IMR-90 (cell line): ENCODE results near the gene PLXNA4. TPM values are rescaled to one million over a fixed set of nuclear protein-coding genes. Genes with fewer than 3 reads are reported as not detected.

Experiments used
- ATAC-seq: fragments of 200-7000 bp; cut with Tn5 transposase; 2 replicates; pipeline ENCODE4 v1.9.1; 2020; ENCODE audit warnings: low read depth, mild to moderate bottlenecking, moderate library complexity
- BruUV-seq: library from RNA; stranded (reverse); fragments of 400-500 nt; replicated peaks from 2 replicates; lab custom pipeline; 2021; lab: Mats Ljungman, UMichigan
- CTCF ChIA-PET: fragments of 300-600 bp; formaldehyde crosslinking; extraction: SDS; loops from one replicate; lab custom pipeline; 2021; ENCODE audit warnings: antibody characterized with exemption; lab: Yijun Ruan, JAX
- POLR2A ChIA-PET: fragments of 300-600 bp; sonication (Branson Sonifier 250); formaldehyde crosslinking; loops from one replicate; lab custom pipeline; 2022; ENCODE audit warnings: antibody characterized with exemption; ENCODE audit not compliant: unreplicated experiment; lab: Charles Lee
- DNase-seq: peaks from one replicate; pipeline ENCODE4 v3.0.0; 2013
- H2AFZ ChIP-seq: replicated peaks from 2 replicates; pipeline ENCODE3; 2013; ENCODE audit warnings: low read length, mild to moderate bottlenecking; ENCODE audit not compliant: poor library complexity
- H2AK5ac ChIP-seq: 2 replicates; pipeline ENCODE4 v1.6.1; 2013; ENCODE audit warnings: low read depth, low read length, inconsistent platforms
- H2AK9ac ChIP-seq: replicated peaks from 2 replicates; pipeline ENCODE3; 2013; ENCODE audit warnings: mild to moderate bottlenecking, low read depth, low read length, moderate library complexity; ENCODE audit not compliant: poor library complexity
- H2BK120ac ChIP-seq: 2 replicates; pipeline ENCODE4 v1.6.1; 2013; ENCODE audit warnings: low read depth, low read length, inconsistent platforms
- H2BK15ac ChIP-seq: 3 replicates; pipeline ENCODE4 v1.6.1; 2013; ENCODE audit warnings: low read depth, low read length, inconsistent platforms
- H2BK20ac ChIP-seq: 2 replicates; pipeline ENCODE4 v1.6.1; 2013; ENCODE audit warnings: low read depth, mild to moderate bottlenecking, inconsistent platforms, low read length, moderate library complexity
- H2BK5ac ChIP-seq: 2 replicates; pipeline ENCODE4 v1.6.1; 2013; ENCODE audit warnings: mild to moderate bottlenecking, low read depth, low read length, inconsistent platforms; ENCODE audit not compliant: poor library complexity, severe bottlenecking
- H3K14ac ChIP-seq: replicated peaks from 2 replicates; pipeline ENCODE4 v1.6.1; 2013; ENCODE audit warnings: low read depth, low read length, inconsistent platforms
- H3K18ac ChIP-seq: 2 replicates; pipeline ENCODE4 v1.6.1; 2013; ENCODE audit warnings: low read depth, low read length, control low read depth
- H3K23ac ChIP-seq: 2 replicates; pipeline ENCODE4 v1.6.1; 2013; ENCODE audit warnings: low read depth, low read length, inconsistent platforms
- H3K27ac ChIP-seq: 2 replicates; pipeline ENCODE4 v1.5.1; 2013; ENCODE audit warnings: mild to moderate bottlenecking, control low read depth, low read length; ENCODE audit not compliant: insufficient read depth
- H3K27me3 ChIP-seq: 2 replicates; pipeline ENCODE4 v1.6.1; 2013; ENCODE audit warnings: low read length; ENCODE audit not compliant: control insufficient read depth, insufficient read depth
- H3K36me3 ChIP-seq: 2 replicates; pipeline ENCODE4 v1.6.1; 2013; ENCODE audit warnings: low read length, mixed read lengths; ENCODE audit not compliant: control insufficient read depth, insufficient read depth
- H3K4ac ChIP-seq: 2 replicates; pipeline ENCODE4 v1.6.1; 2013; ENCODE audit warnings: low read depth, low read length, inconsistent platforms
- H3K4me1 ChIP-seq: 2 replicates; pipeline ENCODE4 v1.6.1; 2013; ENCODE audit warnings: low read length, mixed read lengths; ENCODE audit not compliant: control insufficient read depth, insufficient read depth
- H3K4me2 ChIP-seq: 2 replicates; pipeline ENCODE4 v1.6.1; 2013; ENCODE audit warnings: low read depth, mild to moderate bottlenecking, control low read depth, low read length, moderate library complexity
- H3K4me3 ChIP-seq: 2 replicates; pipeline ENCODE4 v1.5.1; 2013; ENCODE audit warnings: low read depth, mild to moderate bottlenecking, control low read depth, low read length, moderate library complexity; ENCODE audit not compliant: insufficient read depth
- H3K56ac ChIP-seq: 2 replicates; pipeline ENCODE4 v1.6.1; 2013; ENCODE audit warnings: low read length, inconsistent platforms; ENCODE audit not compliant: insufficient read depth; ENCODE audit errors: extremely low read depth
- H3K79me1 ChIP-seq, 2 experiments: 2 replicates each; pipeline ENCODE4 v1.6.1; 2013; ENCODE audit warnings: low read length in 2 of 2, inconsistent platforms in 1 of 2, low read depth in 1 of 2
- H3K9ac ChIP-seq: 2 replicates; pipeline ENCODE4 v1.6.1; 2013; ENCODE audit warnings: low read depth, low read length, control low read depth
- H3K9me1 ChIP-seq: 2 replicates; pipeline ENCODE4 v1.6.1; 2013; ENCODE audit warnings: low read length, inconsistent platforms; ENCODE audit not compliant: insufficient read depth
- H3K9me3 ChIP-seq: 2 replicates; pipeline ENCODE4 v1.6.1; 2013; ENCODE audit warnings: low read length; ENCODE audit not compliant: control insufficient read depth, insufficient read depth
- H4K20me1 ChIP-seq: 2 replicates; pipeline ENCODE4 v1.6.1; 2013; ENCODE audit warnings: low read length, inconsistent platforms; ENCODE audit not compliant: insufficient read depth
- H4K5ac ChIP-seq: 2 replicates; pipeline ENCODE4 v1.6.1; 2013; ENCODE audit warnings: mild to moderate bottlenecking, low read depth, low read length, control low read depth
- H4K8ac ChIP-seq, 2 experiments: 2 replicates each; pipeline ENCODE4 v1.6.1; 2013; ENCODE audit warnings: low read depth in 2 of 2, low read length in 2 of 2, control low read depth in 1 of 2, inconsistent platforms in 1 of 2
- H4K91ac ChIP-seq: 2 replicates; pipeline ENCODE4 v1.6.1; 2013; ENCODE audit warnings: low read depth, low read length, inconsistent platforms; ENCODE audit not compliant: insufficient read depth
- RFX5 ChIP-seq: IDR thresholded peaks from 2 replicates; pipeline ENCODE4 v1.8.0; 2012; ENCODE audit warnings: low read depth, mild to moderate bottlenecking, low read length, moderate library complexity
- WGBS, 2 experiments: methylation state at CpG; one replicate each; pipeline versions ENCODE4 v1.1.5 to v1.1.7; 2013; ENCODE audit warnings: missing lambda C conversion rate in 2 of 2; ENCODE audit not compliant: insufficient read length in 1 of 2; ENCODE audit errors: extremely low coverage in 2 of 2; 5-methylcytosine and 5-hydroxymethylcytosine counted together
- dilution Hi-C: fragments of 300-500 bp; cut with HindIII; formaldehyde crosslinking; loops from one replicate; pipeline ENCODE4 v1.14.3; 2018; ENCODE audit warnings: low sequenced_read_pairs; ENCODE audit not compliant: unreplicated experiment
- in situ Hi-C: fragments of 300-500 bp; cut with MboI; formaldehyde crosslinking; loops from 3 replicates; pipeline ENCODE4 v1.14.3; 2019; ENCODE audit warnings: low sequenced_read_pairs, inconsistent platforms, mixed read lengths
- intact Hi-C: fragments of 100-400 bp; cut with micrococcal nuclease; formaldehyde crosslinking; loops from 2 replicates; pipeline ENCODE4 v1.10.0; 2022
- polyA plus RNA-seq, 3 experiments: library from polyadenylated mRNA; depleted of rRNA; stranded (reverse); fragments of >200 nt; gene quantifications; 2 replicates each; pipeline ENCODE4 v1.2.3, GENCODE V29; 2012; ENCODE audit warnings: low replicate concordance in 1 of 3
- total RNA-seq: library from RNA; depleted of rRNA; stranded (reverse); fragments of >200 nt; gene quantifications from 2 replicates; pipeline ENCODE4 v1.2.3, GENCODE V29; 2012

The PLXNA4 gene
- total and polyA plus RNA-seq, 2 of the 4 experiments (the other 2 are of a cell fraction): under 0.01 TPM

DNA sequence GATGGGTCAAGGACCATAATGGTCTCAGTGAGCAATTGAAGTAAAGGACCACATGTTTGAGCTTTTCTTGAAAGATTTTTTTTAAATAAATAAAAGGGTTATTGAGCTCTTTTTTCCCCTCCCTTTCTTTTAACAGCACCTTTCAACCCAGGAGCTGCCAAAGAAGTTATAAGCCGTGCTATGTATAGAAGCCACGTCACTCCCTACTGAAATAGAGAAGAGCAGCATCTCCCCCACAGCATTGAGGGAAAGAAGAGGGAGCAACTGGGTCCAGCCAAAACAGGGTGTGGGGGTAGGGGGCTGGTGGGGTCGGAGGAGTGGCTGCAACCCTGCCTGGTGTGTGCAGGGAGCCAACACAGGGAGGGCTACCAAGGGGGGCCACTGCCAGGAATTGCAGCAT, 227.2 kb downstream of the PLXNA4 start:
- BruUV-seq: no TSS peak
- no peak overlapping the region for H3K4ac ChIP-seq
- no peak overlapping the region for H2BK5ac ChIP-seq
- no peak overlapping the region for H2AK9ac ChIP-seq
- no peak overlapping the region for H3K18ac ChIP-seq
- H3K9me3 ChIP-seq: no peaks in the 10 kb centered on the region
- no peaks in the 10 kb centered on the region for H3K4me1 ChIP-seq
- dilution Hi-C loops: no loop called here
- no peak overlapping the region for H3K4me3 ChIP-seq
- H4K20me1 ChIP-seq: no peaks in the 10 kb centered on the region
- H3K27me3 ChIP-seq: no peaks in the 10 kb centered on the region
- H4K8ac ChIP-seq: no peak overlapping the region
- H3K14ac ChIP-seq: no peak overlapping the region
- H3K79me1 ChIP-seq: no peaks in the 10 kb centered on the region
- no peak overlapping the region for H4K5ac ChIP-seq
- H2AFZ ChIP-seq: no peak overlapping the region
- no peak overlapping the region for H3K27ac ChIP-seq
- no peak overlapping the region for H3K4me2 ChIP-seq
- WGBS, 2 experiments: no CpG with 5 or more reads among the region's 3 CpGs
- H3K36me3 ChIP-seq: no peaks in the 10 kb centered on the region
- in situ Hi-C loops: no loop called here
- no peak for ATAC-seq
- no peak overlapping the region for H3K23ac ChIP-seq
- intact Hi-C loops: no loop called here
- ChIA-PET CTCF (no interaction called here), POLR2A (no interaction called here)
- no peak overlapping the region for H3K9ac ChIP-seq
- H2BK120ac ChIP-seq: no peak overlapping the region
- TF ChIP-seq RFX5: no peak
- no peak overlapping the region for H2BK15ac ChIP-seq
- no peak for DNase-seq
- H2AK5ac ChIP-seq: no peak overlapping the region
- H4K91ac ChIP-seq: no peak overlapping the region
- no peaks in the 10 kb centered on the region for H3K9me1 ChIP-seq
- H3K56ac ChIP-seq: no peak overlapping the region
- H2BK20ac ChIP-seq: no peak overlapping the region
